HepG2 (cell line): ENCODE data around the gene MPC2. TPM values are rescaled to one million over a fixed set of nuclear protein-coding genes. Genes with fewer than 3 reads are reported as not detected.

Experiments
- DMAP1 ChIP-seq: IDR thresholded peaks from 2 replicates; pipeline ENCODE4 v1.6.1; 2016
- FOXA3 ChIP-seq: IDR thresholded peaks from 2 replicates; pipeline ENCODE4 v1.6.1; 2016; ENCODE audit warnings: missing genetic modification reagents, missing compliant biosample characterization
- LCORL ChIP-seq, 2 experiments: fragments of 450-650 bp in 1 of 2; sonication (generic) in 1 of 2; formaldehyde crosslinking in 1 of 2; IDR thresholded peaks; 2 replicates each; pipeline versions ENCODE4 v1.5.0 to v1.6.1; 2017 to 2020; ENCODE audit warnings: antibody characterized with exemption in 1 of 2, missing genetic modification reagents in 1 of 2
- NFRKB ChIP-seq: fragments of 450-650 bp; IDR thresholded peaks from 2 replicates; pipeline ENCODE4 v1.6.1; 2017
- NR2F6 ChIP-seq, 2 experiments: IDR thresholded peaks; 2 replicates each; pipeline ENCODE4 v1.6.1; 2016; ENCODE audit warnings: antibody characterized with exemption in 1 of 2, mild to moderate bottlenecking in 1 of 2
- RARA ChIP-seq: IDR thresholded peaks from 2 replicates; pipeline ENCODE4 v1.6.1; 2016; ENCODE audit warnings: missing genetic modification reagents, missing compliant biosample characterization
- SMAD9 ChIP-seq: sonication (generic); formaldehyde crosslinking; IDR thresholded peaks from 2 replicates; pipeline ENCODE4 v1.5.1; 2020; ENCODE audit warnings: mild to moderate bottlenecking, missing genetic modification reagents
- SMARCC2 ChIP-seq: fragments of 450-650 bp; IDR thresholded peaks from 2 replicates; pipeline ENCODE4 v1.6.1; 2017; ENCODE audit warnings: antibody characterized with exemption, mild to moderate bottlenecking
- TCF12 ChIP-seq, 2 experiments: fragments of 450-650 bp in 1 of 2; sonication (generic) in 1 of 2; formaldehyde crosslinking in 1 of 2; IDR thresholded peaks; 2 replicates each; pipeline versions ENCODE4 v1.6.1 to v1.8.0; 2017 to 2022; ENCODE audit warnings: antibody characterized with exemption in 1 of 2, mild to moderate bottlenecking in 1 of 2, missing genetic modification reagents in 1 of 2, moderate library complexity in 1 of 2
- ZMYM4 ChIP-seq: sonication (generic); formaldehyde crosslinking; IDR thresholded peaks from 2 replicates; pipeline ENCODE4 v1.8.1; 2023; ENCODE audit warnings: mild to moderate bottlenecking, missing genetic modification reagents
- ZNF160 ChIP-seq: sonication (generic); formaldehyde crosslinking; IDR thresholded peaks from 2 replicates; pipeline ENCODE4 v1.8.0; 2022; ENCODE audit warnings: mild to moderate bottlenecking, inconsistent platforms, missing genetic modification reagents
- ZNF260 ChIP-seq: sonication (generic); formaldehyde crosslinking; IDR thresholded peaks from 2 replicates; pipeline ENCODE4 v1.4.0; 2020; ENCODE audit warnings: missing genetic modification reagents, low read depth, mild to moderate bottlenecking, borderline replicate concordance
- ZNF335 ChIP-seq: sonication (generic); formaldehyde crosslinking; IDR thresholded peaks from 2 replicates; pipeline ENCODE4 v1.4.0; 2020; ENCODE audit warnings: missing genetic modification reagents
- ZNF382 ChIP-seq: sonication (generic); formaldehyde crosslinking; IDR thresholded peaks from 2 replicates; pipeline ENCODE4 v1.5.0; 2020; ENCODE audit warnings: missing genetic modification reagents, mild to moderate bottlenecking, borderline replicate concordance
- ZNF644 ChIP-seq: IDR thresholded peaks from 2 replicates; pipeline ENCODE4 v1.6.1; 2016; ENCODE audit warnings: low read depth
- ZNF768 ChIP-seq: sonication (generic); formaldehyde crosslinking; IDR thresholded peaks from 2 replicates; pipeline ENCODE4 v1.4.0; 2020; ENCODE audit warnings: missing genetic modification reagents
- polyA plus RNA-seq, 8 experiments: library from polyadenylated mRNA; depleted of rRNA in 3 of 8; stranded (reverse) in 7 of 8; unstranded in 1 of 8; fragments of >200 nt; fragmentation: Illumina TruSeq in 4 of 8; extraction: Trizol in 4 of 8; gene quantifications; 2 replicates each; pipeline versions ENCODE4 v1.2.1 to v1.2.3, GENCODE V29; 2011 to 2016; ENCODE audit warnings: low read depth in 4 of 8, missing spikeins in 1 of 8, mixed read lengths in 1 of 8; ENCODE audit not compliant: insufficient read depth in 1 of 8
- total RNA-seq, 5 experiments: library from RNA; depleted of rRNA; stranded (reverse); fragments of >200 nt; fragmentation: Illumina TruSeq; extraction: Trizol; gene quantifications; 2 replicates each; pipeline ENCODE4 v1.2.3, GENCODE V29; 2016; ENCODE audit warnings: low read depth in 1 of 5
- TF ChIP-seq, protein P1 (sequence below), 2 experiments: sonication (generic) in 1 of 2; formaldehyde crosslinking in 1 of 2; IDR thresholded peaks; 2 replicates each; pipeline versions ENCODE4 v1.6.1 to v1.9.0; 2014 to 2022; ENCODE audit warnings: antibody characterized with exemption in 1 of 2, borderline replicate concordance in 1 of 2, inconsistent platforms in 1 of 2, low read depth in 1 of 2, missing genetic modification reagents in 1 of 2
- TF ChIP-seq, protein P2 (sequence below), 2 experiments: sonication (generic) in 1 of 2; formaldehyde crosslinking in 1 of 2; IDR thresholded peaks; 2 replicates each; pipeline versions ENCODE4 v1.4.0 to v1.6.1; 2016 to 2020; ENCODE audit warnings: borderline replicate concordance in 1 of 2, low read depth in 1 of 2, mild to moderate bottlenecking in 1 of 2, missing genetic modification reagents in 1 of 2

The MPC2 gene
- total and polyA plus RNA-seq, 2 of the 13 experiments (the other 11 are each of a cell fraction or from before 2014, with no cell fraction given) = 38.8 to 136 TPM

DNA sequence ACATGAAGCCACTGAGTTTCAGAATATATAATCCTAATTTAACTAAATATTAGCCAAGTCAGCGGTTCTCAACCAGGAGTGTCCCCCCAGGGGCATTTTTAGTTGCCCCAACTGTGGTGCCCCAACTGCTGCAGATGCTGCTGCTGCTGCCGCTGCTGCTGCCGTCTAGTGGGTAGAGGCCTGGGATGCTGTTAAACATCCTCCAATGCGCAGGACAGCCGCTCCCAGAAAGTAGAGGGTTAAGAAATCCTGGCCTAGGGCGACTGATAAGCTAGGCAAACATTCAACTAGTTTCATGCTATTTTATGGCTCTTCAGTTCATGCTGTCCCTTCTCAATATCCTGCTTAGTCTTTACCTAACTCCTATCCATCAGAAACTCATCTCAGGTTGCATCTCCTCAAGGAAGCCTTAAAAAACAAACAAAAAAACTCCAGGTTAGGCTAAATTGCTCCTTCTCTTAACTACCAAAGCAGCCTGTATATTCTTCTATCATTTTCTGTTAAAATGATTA is 10.3 kb downstream of the MPC2 start (continued):
- TF ChIP-seq LCORL (IDR thresholded peaks at IDR 0.05) = no peak
- peak; percentile 47; the same call in 1 of the 2 replicates for TF ChIP-seq LCORL (CRISPR knock-in tag; IDR thresholded peaks at IDR 0.05)
- TF ChIP-seq SMAD9 (CRISPR knock-in tag) = no peak
- no peak for TF ChIP-seq TCF12 (IDR thresholded peaks at IDR 0.05)
- TF ChIP-seq TCF12 (CRISPR knock-in tag; IDR thresholded peaks at IDR 0.05) = no peak
- TF ChIP-seq, protein P1, sequence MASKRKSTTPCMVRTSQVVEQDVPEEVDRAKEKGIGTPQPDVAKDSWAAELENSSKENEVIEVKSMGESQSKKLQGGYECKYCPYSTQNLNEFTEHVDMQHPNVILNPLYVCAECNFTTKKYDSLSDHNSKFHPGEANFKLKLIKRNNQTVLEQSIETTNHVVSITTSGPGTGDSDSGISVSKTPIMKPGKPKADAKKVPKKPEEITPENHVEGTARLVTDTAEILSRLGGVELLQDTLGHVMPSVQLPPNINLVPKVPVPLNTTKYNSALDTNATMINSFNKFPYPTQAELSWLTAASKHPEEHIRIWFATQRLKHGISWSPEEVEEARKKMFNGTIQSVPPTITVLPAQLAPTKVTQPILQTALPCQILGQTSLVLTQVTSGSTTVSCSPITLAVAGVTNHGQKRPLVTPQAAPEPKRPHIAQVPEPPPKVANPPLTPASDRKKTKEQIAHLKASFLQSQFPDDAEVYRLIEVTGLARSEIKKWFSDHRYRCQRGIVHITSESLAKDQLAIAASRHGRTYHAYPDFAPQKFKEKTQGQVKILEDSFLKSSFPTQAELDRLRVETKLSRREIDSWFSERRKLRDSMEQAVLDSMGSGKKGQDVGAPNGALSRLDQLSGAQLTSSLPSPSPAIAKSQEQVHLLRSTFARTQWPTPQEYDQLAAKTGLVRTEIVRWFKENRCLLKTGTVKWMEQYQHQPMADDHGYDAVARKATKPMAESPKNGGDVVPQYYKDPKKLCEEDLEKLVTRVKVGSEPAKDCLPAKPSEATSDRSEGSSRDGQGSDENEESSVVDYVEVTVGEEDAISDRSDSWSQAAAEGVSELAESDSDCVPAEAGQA (IDR thresholded peaks at IDR 0.05; ENCODE audit: low read depth) = no peak
- TF ChIP-seq, protein P1 (CRISPR knock-in tag; IDR thresholded peaks at IDR 0.05; ENCODE audit: borderline replicate concordance) = no peak
- TF ChIP-seq NFRKB = no peak
- no peak for TF ChIP-seq RARA
- TF ChIP-seq ZNF768 (CRISPR knock-in tag) = 0 out of 2 replicates have a peak, but pooled peaks have one; percentile 15
- no peak for TF ChIP-seq ZNF260 (CRISPR knock-in tag)
- TF ChIP-seq FOXA3 (CRISPR knock-in tag) = peak; percentile 69
- no peak for TF ChIP-seq ZNF335 (CRISPR knock-in tag)
- TF ChIP-seq ZMYM4 (CRISPR knock-in tag) = peak; percentile 79
- TF ChIP-seq, protein P2, sequence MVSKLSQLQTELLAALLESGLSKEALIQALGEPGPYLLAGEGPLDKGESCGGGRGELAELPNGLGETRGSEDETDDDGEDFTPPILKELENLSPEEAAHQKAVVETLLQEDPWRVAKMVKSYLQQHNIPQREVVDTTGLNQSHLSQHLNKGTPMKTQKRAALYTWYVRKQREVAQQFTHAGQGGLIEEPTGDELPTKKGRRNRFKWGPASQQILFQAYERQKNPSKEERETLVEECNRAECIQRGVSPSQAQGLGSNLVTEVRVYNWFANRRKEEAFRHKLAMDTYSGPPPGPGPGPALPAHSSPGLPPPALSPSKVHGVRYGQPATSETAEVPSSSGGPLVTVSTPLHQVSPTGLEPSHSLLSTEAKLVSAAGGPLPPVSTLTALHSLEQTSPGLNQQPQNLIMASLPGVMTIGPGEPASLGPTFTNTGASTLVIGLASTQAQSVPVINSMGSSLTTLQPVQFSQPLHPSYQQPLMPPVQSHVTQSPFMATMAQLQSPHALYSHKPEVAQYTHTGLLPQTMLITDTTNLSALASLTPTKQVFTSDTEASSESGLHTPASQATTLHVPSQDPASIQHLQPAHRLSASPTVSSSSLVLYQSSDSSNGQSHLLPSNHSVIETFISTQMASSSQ (IDR thresholded peaks at IDR 0.05; ENCODE audit: low read depth) = 0 out of 2 replicates have a peak, but pooled peaks have one; percentile 55
- TF ChIP-seq, protein P2 (CRISPR knock-in tag; IDR thresholded peaks at IDR 0.05; ENCODE audit: borderline replicate concordance) = peak; percentile 58; the same call in 1 of the 2 replicates
- no peak for TF ChIP-seq SMARCC2
- TF ChIP-seq ZNF382 (CRISPR knock-in tag) = no peak
- TF ChIP-seq DMAP1 (CRISPR knock-in tag) = no peak
- peak; percentile 65; the same call in 1 of the 2 replicates for TF ChIP-seq ZNF644 (CRISPR knock-in tag)
- TF ChIP-seq ZNF160 (CRISPR knock-in tag) = no peak
- TF ChIP-seq NR2F6 (IDR thresholded peaks at IDR 0.05) = 0 out of 2 replicates have a peak, but pooled peaks have one; percentile 33
- TF ChIP-seq NR2F6 (CRISPR knock-in tag; IDR thresholded peaks at IDR 0.05) = peak; percentile 47; the same call in 1 of the 2 replicates
